ENCODE data around the gene GNAI1. TPM values are rescaled to one million over a fixed set of nuclear protein-coding genes. Genes with fewer than 3 reads are reported as not detected.

GNAI1 gene
- total and polyA plus RNA-seq, 5 donors from 2014 or later, result 0.27 to 1.6 (median 1.1) TPM; not detected in 1

DNA sequence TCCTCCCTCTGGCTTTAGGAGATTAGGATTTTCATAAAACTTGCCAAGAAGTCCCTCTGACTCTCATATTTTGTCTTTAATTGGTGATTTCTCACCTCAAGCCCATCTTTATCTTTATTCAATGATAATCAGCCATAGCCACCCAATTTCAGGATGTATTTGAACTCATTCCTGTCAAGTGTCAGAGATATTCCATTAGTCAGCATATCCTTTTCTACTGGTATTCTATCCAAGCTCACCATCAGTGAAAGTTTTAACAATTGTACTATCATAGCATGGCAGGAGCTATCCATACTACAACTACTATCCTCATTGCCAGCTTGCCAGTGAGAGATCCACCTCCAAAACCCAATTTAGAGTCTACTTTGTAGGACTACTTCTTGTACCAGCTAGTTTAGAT, 114.6 kb downstream of the GNAI1 start:
- Histone ChIP-seq H3K36me3 (ENCODE audit: control insufficient read depth, insufficient read depth, low read length) (no peaks in the 10 kb centered on the region), H3K4me3 (ENCODE audit: low read depth, low read length) (no peak overlapping the region), H3K9me3 (ENCODE audit: control insufficient read depth in 2 of 2, low read length in 2 of 2) (peaks cover 5 to 8% of the 10 kb centered on the region in 2 experiments), H3K4me1 (ENCODE audit: control insufficient read depth, insufficient read depth, low read length, poor library complexity, severe bottlenecking) (no peaks in the 10 kb centered on the region), H3K27me3 (ENCODE audit: control insufficient read depth, insufficient read depth, low read length) (no peaks in the 10 kb centered on the region), H3K27ac (ENCODE audit: insufficient read depth, low read length, poor library complexity, severe bottlenecking) (no peak overlapping the region)
- H3K4me1 Mint-ChIP-seq, result no peaks in the 10 kb centered on the region
- H3K4me3 Mint-ChIP-seq, result no peak overlapping the region
- no peaks in the 10 kb centered on the region for H3K36me3 Mint-ChIP-seq
- no peaks in the 10 kb centered on the region for H3K27me3 Mint-ChIP-seq
- no peak for ATAC-seq (ENCODE audit: low read depth in 2 of 2)
- H3K27ac Mint-ChIP-seq, result no peak overlapping the region
- peaks cover 0 to 9% (median 4%) of the 10 kb centered on the region in 7 donors for H3K9me3 Mint-ChIP-seq
- no peak for DNase-seq

DNA sequence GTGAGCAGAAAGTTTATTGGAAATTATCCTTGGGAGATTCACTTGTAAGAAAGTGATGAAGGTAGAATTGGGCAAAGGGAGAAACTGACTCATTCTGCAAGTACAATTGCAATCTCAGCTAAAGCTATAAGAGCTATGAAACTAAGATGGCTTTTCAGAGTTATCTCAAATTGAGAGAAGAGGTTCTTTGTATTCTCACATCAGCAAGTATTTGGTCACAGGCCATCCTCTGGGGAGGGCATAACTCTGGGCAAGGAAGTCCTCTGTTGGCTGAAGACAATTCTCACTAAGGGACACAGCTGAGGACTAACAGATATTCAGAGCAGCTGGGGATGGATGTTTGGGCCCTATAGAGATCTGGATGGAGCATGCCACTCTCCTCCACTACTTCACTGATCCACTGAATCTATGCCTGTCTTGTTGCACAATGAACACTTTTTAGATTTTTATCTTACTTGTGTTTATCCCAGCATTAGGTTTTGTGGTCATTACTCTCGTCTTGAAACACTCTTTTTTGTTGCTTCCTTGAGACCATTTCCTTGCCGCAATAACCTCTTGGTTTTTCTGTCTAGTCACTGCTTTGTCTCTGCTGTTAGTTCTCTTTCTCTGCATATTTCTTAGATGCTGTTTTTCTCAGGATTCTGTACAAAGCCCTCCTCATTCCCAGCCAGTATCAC, 115.1 kb downstream of the GNAI1 start:
- Histone ChIP-seq H3K27me3 (ENCODE audit: control insufficient read depth, insufficient read depth, low read length) (no peaks in the 10 kb centered on the region), H3K27ac (ENCODE audit: insufficient read depth, low read length, poor library complexity, severe bottlenecking) (no peak overlapping the region), H3K4me3 (ENCODE audit: low read depth, low read length) (no peak overlapping the region), H3K9me3 (ENCODE audit: control insufficient read depth in 2 of 2, low read length in 2 of 2) (peaks cover 5 to 8% of the 10 kb centered on the region in 2 experiments), H3K36me3 (ENCODE audit: control insufficient read depth, insufficient read depth, low read length) (no peaks in the 10 kb centered on the region), H3K4me1 (ENCODE audit: control insufficient read depth, insufficient read depth, low read length, poor library complexity, severe bottlenecking) (no peaks in the 10 kb centered on the region)
- DNase-seq (no peak), ATAC-seq (ENCODE audit: low read depth in 2 of 2) (no peak)
- Mint-ChIP-seq H3K36me3 (no peaks in the 10 kb centered on the region), H3K9me3 (peaks cover 0 to 9% (median 4%) of the 10 kb centered on the region in 7 donors), H3K27me3 (no peaks in the 10 kb centered on the region), H3K4me1 (no peaks in the 10 kb centered on the region), H3K27ac (no peak overlapping the region), H3K4me3 (no peak overlapping the region)

DNA sequence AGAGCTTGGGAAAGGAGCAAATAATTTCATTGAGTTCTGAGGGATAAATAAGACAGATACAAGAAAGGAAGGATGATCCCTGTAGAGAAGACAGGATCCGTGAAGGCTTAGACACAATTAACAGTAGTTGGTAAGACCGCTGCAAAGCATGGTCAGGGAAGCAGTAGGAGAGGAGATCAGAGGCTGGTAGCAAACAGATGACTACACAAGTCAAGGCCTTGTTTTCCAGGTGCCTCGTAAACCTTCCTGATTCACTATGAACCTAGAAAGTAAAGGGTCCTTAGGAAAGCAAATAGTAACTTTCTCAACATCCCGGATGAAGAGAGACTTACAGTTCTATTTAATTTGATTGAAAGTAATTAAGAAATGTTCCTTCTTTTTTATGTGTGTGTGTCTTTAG, 118.6 kb downstream of the GNAI1 start:
- no peak overlapping the region for H3K4me3 ChIP-seq (ENCODE audit: low read depth, low read length)
- no peak overlapping the region for H3K27ac ChIP-seq (ENCODE audit: insufficient read depth, low read length, poor library complexity, severe bottlenecking)
- no peaks in the 10 kb centered on the region for H3K4me1 ChIP-seq (ENCODE audit: control insufficient read depth, insufficient read depth, low read length, poor library complexity, severe bottlenecking)
- peaks cover 3 to 15% (median 8%) of the 10 kb centered on the region in 7 donors for H3K9me3 Mint-ChIP-seq
- no peak overlapping the region for H3K27ac Mint-ChIP-seq
- H3K27me3 ChIP-seq (ENCODE audit: control insufficient read depth, insufficient read depth, low read length), result no peaks in the 10 kb centered on the region
- DNase-seq (no peak), ATAC-seq (ENCODE audit: low read depth in 2 of 2) (no peak)
- no peaks in the 10 kb centered on the region for H3K27me3 Mint-ChIP-seq
- H3K36me3 ChIP-seq (ENCODE audit: control insufficient read depth, insufficient read depth, low read length), result no peaks in the 10 kb centered on the region
- H3K4me1 Mint-ChIP-seq, result no peaks in the 10 kb centered on the region
- peaks cover 0 to 2% of the 10 kb centered on the region in 2 experiments for H3K9me3 ChIP-seq (ENCODE audit: control insufficient read depth in 2 of 2, low read length in 2 of 2)
- no peaks in the 10 kb centered on the region for H3K36me3 Mint-ChIP-seq
- no peak overlapping the region for H3K4me3 Mint-ChIP-seq

DNA sequence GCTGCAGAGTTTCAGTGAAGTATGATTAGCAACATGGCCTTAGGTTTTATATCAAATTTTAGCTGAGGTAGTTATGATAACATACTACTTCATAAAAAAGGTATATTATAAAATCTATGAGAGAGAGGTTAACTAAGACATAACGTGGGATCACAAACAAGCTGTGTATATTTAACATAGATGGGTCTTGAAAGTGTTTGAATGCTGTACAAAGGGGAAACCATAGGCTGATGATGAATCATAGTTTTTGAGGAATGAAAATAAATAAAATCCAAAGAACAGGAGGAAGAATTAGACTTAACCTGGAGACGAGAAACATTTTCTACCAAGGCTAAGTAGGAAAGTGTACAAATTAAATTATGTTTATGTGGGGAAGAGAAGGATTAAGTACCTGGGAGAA, 119.0 kb downstream of the GNAI1 start:
- Mint-ChIP-seq H3K27me3 (no peaks in the 10 kb centered on the region), H3K27ac (no peak overlapping the region), H3K4me1 (no peaks in the 10 kb centered on the region), H3K36me3 (no peaks in the 10 kb centered on the region), H3K4me3 (no peak overlapping the region), H3K9me3 (peaks cover 3 to 15% (median 8%) of the 10 kb centered on the region in 7 donors)
- DNase-seq (no peak), ATAC-seq (ENCODE audit: low read depth in 2 of 2) (no peak)
- H3K4me3 ChIP-seq (ENCODE audit: low read depth, low read length), result no peak overlapping the region
- H3K9me3 ChIP-seq (ENCODE audit: control insufficient read depth in 2 of 2, low read length in 2 of 2), result peaks cover 0 to 2% of the 10 kb centered on the region in 2 experiments
- H3K27me3 ChIP-seq (ENCODE audit: control insufficient read depth, insufficient read depth, low read length), result no peaks in the 10 kb centered on the region
- no peaks in the 10 kb centered on the region for H3K4me1 ChIP-seq (ENCODE audit: control insufficient read depth, insufficient read depth, low read length, poor library complexity, severe bottlenecking)
- H3K36me3 ChIP-seq (ENCODE audit: control insufficient read depth, insufficient read depth, low read length), result no peaks in the 10 kb centered on the region
- no peak overlapping the region for H3K27ac ChIP-seq (ENCODE audit: insufficient read depth, low read length, poor library complexity, severe bottlenecking)

DNA sequence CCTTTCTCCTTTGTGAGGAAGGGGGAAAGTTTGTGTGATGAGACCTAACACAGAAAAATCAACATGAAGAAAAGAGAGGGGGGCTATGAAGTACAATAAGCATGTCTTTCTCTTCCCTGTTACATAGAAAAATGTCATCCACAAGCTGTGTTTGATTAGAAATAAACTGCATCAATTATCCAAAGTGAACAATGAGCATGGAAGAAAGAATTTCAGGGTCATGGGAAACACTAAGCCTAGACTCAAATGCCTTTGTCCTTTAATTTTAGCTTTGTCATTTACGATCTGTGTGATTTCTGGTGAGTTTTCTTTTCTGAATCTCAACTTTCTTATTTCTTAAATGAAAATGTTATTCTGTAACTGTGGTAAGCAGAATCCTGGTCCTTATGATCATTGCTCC, 121.0 kb downstream of the GNAI1 start:
- Mint-ChIP-seq H3K4me1 (no peaks in the 10 kb centered on the region), H3K4me3 (no peak overlapping the region), H3K9me3 (peaks cover 3 to 15% (median 6%) of the 10 kb centered on the region in 7 donors), H3K27me3 (no peaks in the 10 kb centered on the region), H3K27ac (no peak overlapping the region), H3K36me3 (no peaks in the 10 kb centered on the region)
- H3K27me3 ChIP-seq (ENCODE audit: control insufficient read depth, insufficient read depth, low read length), result no peaks in the 10 kb centered on the region
- H3K9me3 ChIP-seq (ENCODE audit: control insufficient read depth in 2 of 2, low read length in 2 of 2), result no peaks in the 10 kb centered on the region
- ATAC-seq (ENCODE audit: low read depth in 2 of 2), result no peak
- DNase-seq, result no peak
- H3K27ac ChIP-seq (ENCODE audit: insufficient read depth, low read length, poor library complexity, severe bottlenecking), result no peak overlapping the region
- H3K36me3 ChIP-seq (ENCODE audit: control insufficient read depth, insufficient read depth, low read length), result no peaks in the 10 kb centered on the region
- H3K4me1 ChIP-seq (ENCODE audit: control insufficient read depth, insufficient read depth, low read length, poor library complexity, severe bottlenecking), result no peaks in the 10 kb centered on the region
- H3K4me3 ChIP-seq (ENCODE audit: low read depth, low read length), result no peak overlapping the region

DNA sequence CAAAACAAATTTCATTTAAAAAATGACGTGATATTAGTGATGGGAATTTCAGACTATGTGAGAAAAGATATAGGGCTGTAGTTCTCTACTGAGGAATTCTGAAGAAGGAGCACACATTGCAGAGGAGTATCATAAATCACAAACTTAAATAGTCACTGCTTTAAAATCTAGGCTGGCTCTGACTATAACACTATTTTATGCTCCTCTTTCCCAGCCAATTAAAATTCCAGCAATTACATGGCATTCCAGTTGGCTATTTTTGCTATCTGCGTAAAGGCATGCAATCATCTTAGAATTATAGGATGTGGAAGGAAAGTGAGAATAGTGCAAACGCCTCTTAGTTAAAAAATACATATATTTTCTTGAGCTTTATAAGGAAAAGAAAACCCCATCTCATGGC, 123.1 kb downstream of the GNAI1 start:
- H3K9me3 Mint-ChIP-seq, result peaks cover 0 to 15% (median 6%) of the 10 kb centered on the region in 7 donors
- no peaks in the 10 kb centered on the region for H3K36me3 Mint-ChIP-seq
- Histone ChIP-seq H3K4me1 (ENCODE audit: control insufficient read depth, insufficient read depth, low read length, poor library complexity, severe bottlenecking) (no peaks in the 10 kb centered on the region), H3K27me3 (ENCODE audit: control insufficient read depth, insufficient read depth, low read length) (no peaks in the 10 kb centered on the region), H3K36me3 (ENCODE audit: control insufficient read depth, insufficient read depth, low read length) (no peaks in the 10 kb centered on the region), H3K9me3 (ENCODE audit: control insufficient read depth in 2 of 2, low read length in 2 of 2) (no peaks in the 10 kb centered on the region), H3K4me3 (ENCODE audit: low read depth, low read length) (no peak overlapping the region), H3K27ac (ENCODE audit: insufficient read depth, low read length, poor library complexity, severe bottlenecking) (no peak overlapping the region)
- H3K4me3 Mint-ChIP-seq, result no peak overlapping the region
- H3K27me3 Mint-ChIP-seq, result no peaks in the 10 kb centered on the region
- H3K4me1 Mint-ChIP-seq, result no peaks in the 10 kb centered on the region
- H3K27ac Mint-ChIP-seq, result no peak overlapping the region
- no peak for DNase-seq
- ATAC-seq (ENCODE audit: low read depth in 2 of 2), result no peak

DNA sequence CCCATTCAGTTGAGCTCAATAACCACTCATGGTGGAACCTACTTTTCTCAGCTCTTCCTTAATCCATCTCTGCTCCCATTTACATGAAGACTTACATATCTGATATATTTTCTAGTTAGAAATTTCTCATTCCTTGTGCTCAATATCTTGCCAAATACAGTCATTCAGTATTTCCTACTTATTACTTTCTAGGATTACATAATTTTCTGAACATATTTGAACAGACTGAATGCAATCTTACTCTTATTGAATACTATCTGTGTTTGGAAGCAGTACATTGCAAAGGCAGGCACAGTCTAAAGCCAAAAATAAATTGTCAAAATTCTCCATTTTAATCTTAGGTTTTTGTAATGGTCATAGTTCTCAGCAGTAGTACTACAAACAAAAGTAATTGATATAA, 126.0 kb downstream of the GNAI1 start:
- no peaks in the 10 kb centered on the region for H3K27me3 ChIP-seq (ENCODE audit: control insufficient read depth, insufficient read depth, low read length)
- Mint-ChIP-seq H3K27me3 (no peaks in the 10 kb centered on the region), H3K27ac (no peak overlapping the region), H3K4me1 (no peaks in the 10 kb centered on the region), H3K36me3 (no peaks in the 10 kb centered on the region), H3K4me3 (no peak overlapping the region), H3K9me3 (peaks cover 0 to 9% (median 5%) of the 10 kb centered on the region in 7 donors)
- no peak overlapping the region for H3K27ac ChIP-seq (ENCODE audit: insufficient read depth, low read length, poor library complexity, severe bottlenecking)
- no peak for ATAC-seq (ENCODE audit: low read depth in 2 of 2)
- no peak for DNase-seq
- H3K4me1 ChIP-seq (ENCODE audit: control insufficient read depth, insufficient read depth, low read length, poor library complexity, severe bottlenecking), result no peaks in the 10 kb centered on the region
- no peaks in the 10 kb centered on the region for H3K9me3 ChIP-seq (ENCODE audit: control insufficient read depth in 2 of 2, low read length in 2 of 2)
- H3K4me3 ChIP-seq (ENCODE audit: low read depth, low read length), result no peak overlapping the region
- H3K36me3 ChIP-seq (ENCODE audit: control insufficient read depth, insufficient read depth, low read length), result no peaks in the 10 kb centered on the region

DNA sequence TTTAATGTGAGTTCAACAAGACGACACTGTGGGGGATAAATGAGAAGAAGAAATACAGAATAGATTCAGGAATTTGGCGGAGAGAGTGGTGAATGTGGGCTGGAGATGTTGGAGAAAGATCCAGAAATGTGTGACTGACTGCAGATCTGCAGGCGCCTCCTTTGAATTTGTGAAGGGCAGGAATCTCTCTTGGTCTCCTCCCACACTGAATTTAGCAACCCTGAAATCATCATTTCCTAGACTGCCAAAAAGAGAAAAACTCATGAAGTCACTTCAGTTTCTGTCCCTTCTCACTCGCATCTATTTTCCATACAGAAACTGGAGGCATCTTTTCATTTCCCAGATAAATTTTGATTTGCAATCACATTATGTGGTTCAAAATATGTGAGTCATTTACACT, 128.7 kb downstream of the GNAI1 start:
- H3K4me1 Mint-ChIP-seq, result no peaks in the 10 kb centered on the region
- Histone ChIP-seq H3K4me3 (ENCODE audit: low read depth, low read length) (no peak overlapping the region), H3K36me3 (ENCODE audit: control insufficient read depth, insufficient read depth, low read length) (no peaks in the 10 kb centered on the region), H3K27ac (ENCODE audit: insufficient read depth, low read length, poor library complexity, severe bottlenecking) (no peak overlapping the region), H3K9me3 (ENCODE audit: control insufficient read depth in 2 of 2, low read length in 2 of 2) (no peaks in the 10 kb centered on the region), H3K27me3 (ENCODE audit: control insufficient read depth, insufficient read depth, low read length) (no peaks in the 10 kb centered on the region), H3K4me1 (ENCODE audit: control insufficient read depth, insufficient read depth, low read length, poor library complexity, severe bottlenecking) (no peaks in the 10 kb centered on the region)
- no peak overlapping the region for H3K27ac Mint-ChIP-seq
- H3K4me3 Mint-ChIP-seq, result no peak overlapping the region
- no peaks in the 10 kb centered on the region for H3K27me3 Mint-ChIP-seq
- H3K36me3 Mint-ChIP-seq, result no peaks in the 10 kb centered on the region
- ATAC-seq (ENCODE audit: low read depth in 2 of 2), result no peak
- DNase-seq, result no peak
- H3K9me3 Mint-ChIP-seq, result peaks cover 0 to 5% (median 3%) of the 10 kb centered on the region in 7 donors
